Activated T-cell treated with anti-CD3 and anti-CD28 coated beads, Interleukin-2, amount 50 U/mL, for 72 hours (primary cell): ENCODE measurements around the gene OSBPL1A. TPM values are rescaled to one million over a fixed set of nuclear protein-coding genes. Genes with fewer than 3 reads are reported as not detected.

Source experiments
- ATAC-seq, 2 donors: fragments of 150-1000 bp; cut with Tn5 transposase; replicated peaks in 1 of 2; 2 replicates each; pipeline ENCODE4 v1.10.0; 2021; ENCODE audit warnings: moderate library complexity in 2 of 2, mild to moderate bottlenecking in 1 of 2
- DNase-seq, 2 donors: peaks; one replicate each; pipeline ENCODE4 v3.0.0; 2021 to 2022; ENCODE audit warnings: mixed read lengths in 1 of 2
- H3K27ac Mint-ChIP-seq: one replicate; pipeline ENCODE4 v1.8.0; 2022; ENCODE audit warnings: mild to moderate bottlenecking, moderate library complexity, mixed read lengths
- H3K27me3 Mint-ChIP-seq: one replicate; pipeline ENCODE4 v1.8.0; 2022; ENCODE audit warnings: low read depth, mixed read lengths
- H3K36me3 Mint-ChIP-seq, 2 donors: one replicate each; pipeline ENCODE4 v1.8.0; 2022; ENCODE audit warnings: mixed read lengths in 2 of 2, mild to moderate bottlenecking in 1 of 2; ENCODE audit not compliant: insufficient read depth in 2 of 2
- H3K4me1 Mint-ChIP-seq: one replicate; pipeline ENCODE4 v1.8.0; 2022; ENCODE audit warnings: low read depth, mixed read lengths
- H3K4me3 Mint-ChIP-seq, 2 donors: one replicate each; pipeline ENCODE4 v1.8.0; 2022; ENCODE audit warnings: mild to moderate bottlenecking in 2 of 2, mixed read lengths in 2 of 2, moderate library complexity in 2 of 2
- H3K9me3 Mint-ChIP-seq, 2 donors: one replicate each; pipeline ENCODE4 v1.8.0; 2022; ENCODE audit warnings: mixed read lengths in 2 of 2
- total RNA-seq, 2 donors: library from RNA; stranded (reverse); gene quantifications; one replicate each; pipeline ENCODE4 v1.2.3, GENCODE V29; 2022

OSBPL1A gene
- total RNA-seq, 2 donors from 2014 or later = 1.5 to 2.4 TPM

- H3K36me3 Mint-ChIP-seq = peaks cover 0 to 1% of the 10 kb centered on the region in 2 donors
- H3K27me3 Mint-ChIP-seq = peaks cover 42% of the 10 kb centered on the region
- peaks cover 0 to 2% of the 10 kb centered on the region in 2 donors for H3K9me3 Mint-ChIP-seq
- H3K4me1 Mint-ChIP-seq = peaks cover 5% of the 10 kb centered on the region
- no peak overlapping the region for H3K27ac Mint-ChIP-seq
- no peak for DNase-seq
- H3K4me3 Mint-ChIP-seq = no peak overlapping the region
- ATAC-seq = no peak
Observed at GRCh38 chr18:24268784-24269550, 128.7 kb downstream of the OSBPL1A start.

GRCh38 chr18:24267878-24268277 lies 129.7 kb downstream of the OSBPL1A start:
- no peak overlapping the region for H3K27ac Mint-ChIP-seq
- H3K27me3 Mint-ChIP-seq = peaks cover 31% of the 10 kb centered on the region
- DNase-seq = no peak
- H3K4me1 Mint-ChIP-seq = peaks cover 5% of the 10 kb centered on the region
- H3K9me3 Mint-ChIP-seq = peaks cover 0 to 2% of the 10 kb centered on the region in 2 donors
- H3K36me3 Mint-ChIP-seq = peaks cover 0 to 1% of the 10 kb centered on the region in 2 donors
- no peak for ATAC-seq
- H3K4me3 Mint-ChIP-seq = no peak overlapping the region

DNA sequence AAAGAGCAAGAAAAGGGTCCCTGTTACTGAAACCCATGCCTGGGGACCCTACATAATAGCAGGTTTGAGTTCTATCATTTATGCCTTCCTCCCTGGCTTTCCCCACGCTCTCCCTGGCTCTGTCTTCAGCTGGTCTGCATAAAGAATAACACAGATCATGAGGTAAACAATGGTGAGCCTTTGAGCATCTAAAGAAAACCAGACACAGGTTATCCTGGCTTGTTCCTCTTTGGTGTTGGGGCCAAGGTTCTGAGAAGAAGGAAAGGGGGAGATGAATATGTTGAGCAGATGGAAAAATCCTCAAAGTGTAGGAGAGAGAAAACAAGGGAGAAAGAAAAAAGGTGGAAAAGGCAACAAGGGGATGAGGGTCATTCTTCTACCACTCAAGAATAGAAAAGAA lies 131.5 kb downstream of the OSBPL1A start:
- Mint-ChIP-seq H3K4me1 (no peaks in the 10 kb centered on the region), H3K36me3 (peaks cover 0 to 1% of the 10 kb centered on the region in 2 donors), H3K9me3 (peaks cover 0 to 2% of the 10 kb centered on the region in 2 donors), H3K27ac (no peak overlapping the region), H3K27me3 (peaks cover 19% of the 10 kb centered on the region), H3K4me3 (no peak overlapping the region)
- DNase-seq (no peak), ATAC-seq (no peak)

DNA sequence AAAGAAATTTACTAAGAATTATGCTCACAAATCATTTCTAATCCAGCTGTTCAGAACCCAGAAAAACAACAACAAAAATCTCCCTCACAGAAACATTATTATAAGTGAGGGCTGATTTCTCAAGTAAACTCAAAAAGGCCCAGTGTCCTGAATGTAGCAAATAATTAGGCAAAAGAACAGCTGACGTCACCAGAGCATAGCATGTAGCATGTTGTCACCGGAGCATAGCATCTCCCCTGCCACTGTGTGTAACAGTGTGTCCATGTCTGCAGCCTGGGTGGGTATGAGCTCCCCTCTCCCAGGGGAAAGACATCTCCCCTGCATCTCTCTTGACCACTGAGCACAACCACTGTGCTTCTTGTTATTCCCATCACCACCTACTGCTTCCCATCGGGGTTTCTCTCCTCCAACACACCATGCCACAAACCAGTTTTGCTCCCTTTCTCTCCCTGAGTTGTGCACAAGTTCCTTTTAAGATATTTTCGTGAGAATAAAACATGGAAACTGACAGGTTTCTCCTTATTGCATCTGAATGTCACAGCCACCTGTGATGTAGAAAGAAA lies 132.0 kb downstream of the OSBPL1A start:
- ATAC-seq (no peak), DNase-seq (no peak)
- Mint-ChIP-seq H3K27me3 (peaks cover 14% of the 10 kb centered on the region), H3K36me3 (peaks cover 0 to 1% of the 10 kb centered on the region in 2 donors), H3K27ac (no peak overlapping the region), H3K9me3 (peaks cover 0 to 2% of the 10 kb centered on the region in 2 donors), H3K4me3 (no peak overlapping the region), H3K4me1 (no peaks in the 10 kb centered on the region)

DNA sequence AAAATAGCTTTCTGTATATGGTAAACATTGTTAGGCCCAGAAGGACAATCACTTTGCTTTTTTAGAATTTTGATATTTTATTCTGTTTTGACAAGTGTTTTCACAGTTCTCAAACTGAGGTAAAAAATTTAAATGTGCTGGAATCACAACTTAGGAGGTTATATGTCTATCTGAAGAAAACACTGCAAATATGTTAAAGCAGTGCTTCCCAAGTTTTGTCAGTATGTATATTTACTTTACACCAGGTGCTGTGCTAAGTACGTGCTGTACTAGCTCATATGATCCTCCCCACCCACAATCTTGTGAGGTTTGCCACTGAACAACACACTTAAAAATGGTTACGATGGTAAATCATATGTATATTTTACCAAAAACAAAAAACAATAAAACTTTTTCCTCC lies 134.6 kb downstream of the OSBPL1A start:
- no peaks in the 10 kb centered on the region for H3K9me3 Mint-ChIP-seq
- H3K27me3 Mint-ChIP-seq = no peaks in the 10 kb centered on the region
- H3K27ac Mint-ChIP-seq = no peak overlapping the region
- no peak overlapping the region for H3K4me3 Mint-ChIP-seq
- no peaks in the 10 kb centered on the region for H3K36me3 Mint-ChIP-seq
- DNase-seq (no peak), ATAC-seq (no peak)
- H3K4me1 Mint-ChIP-seq = no peaks in the 10 kb centered on the region

GRCh38 chr18:24262087-24262486 lies 135.5 kb downstream of the OSBPL1A start:
- Mint-ChIP-seq H3K27ac (no peak overlapping the region), H3K4me3 (no peak overlapping the region), H3K4me1 (no peaks in the 10 kb centered on the region), H3K36me3 (no peaks in the 10 kb centered on the region), H3K9me3 (no peaks in the 10 kb centered on the region), H3K27me3 (no peaks in the 10 kb centered on the region)
- ATAC-seq (no peak), DNase-seq (no peak)

DNA sequence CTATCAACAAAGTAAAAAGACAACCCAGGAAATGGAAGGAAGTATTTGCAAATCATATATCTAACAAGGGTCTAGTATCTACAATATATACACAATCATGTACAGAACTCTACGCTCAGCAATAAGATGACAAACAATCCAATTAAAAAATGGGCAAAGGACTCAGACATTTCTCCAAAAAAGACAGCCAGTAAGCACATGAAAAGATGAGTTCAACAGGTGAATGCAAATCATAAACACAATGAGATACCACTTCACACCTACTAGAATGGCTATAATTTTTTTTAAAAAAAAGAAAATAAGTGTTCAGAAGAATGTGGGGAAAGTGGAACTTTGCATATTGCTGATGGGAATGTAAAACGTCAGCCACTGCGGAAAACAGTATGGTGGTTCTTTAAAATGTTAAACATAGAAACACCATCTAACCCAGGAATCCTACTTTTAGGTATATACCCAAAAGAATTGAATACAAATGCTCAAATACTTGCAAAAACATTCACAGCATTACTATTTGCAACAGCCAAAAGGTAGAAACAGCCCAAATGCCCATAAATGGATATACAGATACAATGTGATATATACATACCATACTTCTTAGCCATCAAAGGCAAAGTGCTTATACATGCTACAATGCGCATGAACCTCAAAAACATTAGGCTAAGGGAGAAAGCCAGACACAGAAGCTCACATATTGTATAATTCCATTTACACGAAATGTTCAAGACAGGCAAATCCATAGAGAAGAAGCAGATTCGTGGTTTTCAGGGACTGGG lies 137.6 kb downstream of the OSBPL1A start:
- Mint-ChIP-seq H3K27me3 (peaks cover 5% of the 10 kb centered on the region), H3K27ac (no peak overlapping the region), H3K4me3 (no peak overlapping the region), H3K9me3 (no peaks in the 10 kb centered on the region), H3K36me3 (no peaks in the 10 kb centered on the region), H3K4me1 (no peaks in the 10 kb centered on the region)
- ATAC-seq = no peak
- no peak for DNase-seq

- Mint-ChIP-seq H3K9me3 (no peaks in the 10 kb centered on the region), H3K27me3 (peaks cover 5% of the 10 kb centered on the region), H3K36me3 (no peaks in the 10 kb centered on the region), H3K27ac (no peak overlapping the region), H3K4me3 (no peak overlapping the region), H3K4me1 (no peaks in the 10 kb centered on the region)
- ATAC-seq (no peak), DNase-seq (no peak)
Observed at GRCh38 chr18:24254071-24254470, 143.6 kb downstream of the OSBPL1A start.

DNA sequence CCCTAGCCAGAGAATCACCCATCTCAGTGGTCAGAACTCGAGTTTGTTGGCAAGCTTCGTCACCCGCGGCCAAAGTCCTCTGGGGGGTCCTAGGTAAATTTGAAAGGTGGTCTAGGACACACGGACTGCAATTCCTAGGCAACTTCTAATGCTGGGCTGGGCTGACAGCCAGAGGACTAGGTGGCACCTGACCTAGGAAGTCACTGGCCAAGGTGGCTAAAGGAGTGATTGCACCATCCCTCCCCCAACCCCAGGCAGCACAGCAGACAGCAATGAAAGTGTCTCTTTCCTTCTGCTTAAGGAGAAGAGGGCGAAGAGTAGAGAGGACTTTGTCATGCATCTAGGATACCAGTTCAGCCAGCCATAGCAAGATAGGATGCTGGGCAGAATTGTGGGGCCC lies 147.9 kb downstream of the OSBPL1A start:
- ATAC-seq = no peak
- peaks cover 6% of the 10 kb centered on the region for H3K27me3 Mint-ChIP-seq
- H3K27ac Mint-ChIP-seq = no peak overlapping the region
- no peak overlapping the region for H3K4me3 Mint-ChIP-seq
- H3K36me3 Mint-ChIP-seq = no peaks in the 10 kb centered on the region
- DNase-seq = no peak
- H3K9me3 Mint-ChIP-seq = no peaks in the 10 kb centered on the region
- H3K4me1 Mint-ChIP-seq = peaks cover 10% of the 10 kb centered on the region

GRCh38 chr18:24248359-24248758 lies 149.3 kb downstream of the OSBPL1A start:
- no peak overlapping the region for H3K4me3 Mint-ChIP-seq
- no peak for ATAC-seq

GRCh38 chr18:24246143-24246542 lies 151.5 kb downstream of the OSBPL1A start:
- Mint-ChIP-seq H3K4me3 (no peak overlapping the region), H3K4me1 (peaks cover 10% of the 10 kb centered on the region), H3K27ac (no peak overlapping the region), H3K36me3 (no peaks in the 10 kb centered on the region), H3K9me3 (no peaks in the 10 kb centered on the region), H3K27me3 (peaks cover 6% of the 10 kb centered on the region)
- peak; percentile 15 to 18 for DNase-seq
- peak; percentile 75 to 84 for ATAC-seq

More at GRCh38 chr18:24248359-24248758, 149.3 kb downstream of the OSBPL1A start:
- no peak for DNase-seq
- Mint-ChIP-seq H3K9me3 (no peaks in the 10 kb centered on the region), H3K4me1 (peaks cover 10% of the 10 kb centered on the region), H3K27ac (no peak overlapping the region), H3K36me3 (no peaks in the 10 kb centered on the region), H3K27me3 (peaks cover 6% of the 10 kb centered on the region)

- no peak overlapping the region for H3K4me3 Mint-ChIP-seq
- ATAC-seq (no peak), DNase-seq (no peak)
- H3K36me3 Mint-ChIP-seq = no peaks in the 10 kb centered on the region
- no peak overlapping the region for H3K27ac Mint-ChIP-seq
- peaks cover 10% of the 10 kb centered on the region for H3K4me1 Mint-ChIP-seq
- peaks cover 6% of the 10 kb centered on the region for H3K27me3 Mint-ChIP-seq
- H3K9me3 Mint-ChIP-seq = no peaks in the 10 kb centered on the region
Observed at GRCh38 chr18:24244698-24245097, 152.9 kb downstream of the OSBPL1A start.

DNA sequence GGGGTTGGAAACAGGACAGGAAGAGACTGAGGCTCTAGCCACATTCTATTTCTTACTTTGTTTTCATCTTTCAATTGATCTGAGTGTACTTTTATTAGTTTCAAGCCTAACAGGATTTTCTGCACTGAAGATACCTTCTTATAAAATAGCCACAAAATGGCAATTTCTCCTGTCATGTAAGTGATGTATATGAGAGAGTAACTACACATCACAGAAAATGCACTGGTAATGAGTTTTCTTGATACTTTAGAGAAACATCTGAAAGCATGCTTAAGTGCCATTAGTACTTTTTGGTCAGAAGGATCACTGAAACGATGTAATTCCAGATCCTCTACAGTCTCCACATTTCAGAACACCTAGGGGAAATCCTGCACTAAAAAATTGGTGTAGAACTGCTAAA lies 153.9 kb downstream of the OSBPL1A start:
- peaks cover 6% of the 10 kb centered on the region for H3K27me3 Mint-ChIP-seq
- H3K27ac Mint-ChIP-seq = no peak overlapping the region
- no peaks in the 10 kb centered on the region for H3K9me3 Mint-ChIP-seq
- no peak for ATAC-seq
- H3K4me1 Mint-ChIP-seq = peaks cover 10% of the 10 kb centered on the region
- no peak for DNase-seq
- no peak overlapping the region for H3K4me3 Mint-ChIP-seq
- H3K36me3 Mint-ChIP-seq = no peaks in the 10 kb centered on the region
